ENCODE measurements around the gene CTSD.

CTSD gene

GRCh38 chr11:1803246-1803645, 39.5 kb upstream of the CTSD start:
- in situ Hi-C loops (cut with MboI; ENCODE audit: low pct_unique_long_range_greater_than_20kb, low sequenced_read_pairs, unreplicated experiment), result no loop called here
- TF ChIP-seq CTCF (IDR thresholded peaks at IDR 0.05; ENCODE audit: extremely low read depth, insufficient read depth, missing control alignments), result no peak
- no peak for DNase-seq (ENCODE audit: low spot score)

GRCh38 chr11:1797391-1798125, 33.8 kb upstream of the CTSD start:
- no peak for DNase-seq (ENCODE audit: low spot score)
- in situ Hi-C loops (cut with MboI; ENCODE audit: low pct_unique_long_range_greater_than_20kb, low sequenced_read_pairs, unreplicated experiment), result loop anchor here (10.0 kb wide), 1 partner anchor 73 kb away; no protein-coding TSS in a partner anchor

GRCh38 chr11:1796413-1797011, 32.8 kb upstream of the CTSD start:
- TF ChIP-seq CTCF (IDR thresholded peaks at IDR 0.05; ENCODE audit: extremely low read depth, insufficient read depth, missing control alignments), result no peak
- in situ Hi-C loops (cut with MboI; ENCODE audit: low pct_unique_long_range_greater_than_20kb, low sequenced_read_pairs, unreplicated experiment), result loop anchor here (10.0 kb wide), 1 partner anchor 72 kb away; no protein-coding TSS in a partner anchor
- DNase-seq (ENCODE audit: low spot score), result no peak

More at GRCh38 chr11:1797391-1798125, 33.8 kb upstream of the CTSD start:
- no peak for TF ChIP-seq CTCF (IDR thresholded peaks at IDR 0.05; ENCODE audit: extremely low read depth, insufficient read depth, missing control alignments)

GRCh38 chr11:1793081-1793480, 29.4 kb upstream of the CTSD start:
- in situ Hi-C loops (cut with MboI; ENCODE audit: low pct_unique_long_range_greater_than_20kb, low sequenced_read_pairs, unreplicated experiment), result loop anchor here (10.0 kb wide), 1 partner anchor 68 kb away; no protein-coding TSS in a partner anchor
- DNase-seq (ENCODE audit: low spot score), result no peak

GRCh38 chr11:1792461-1792860, 28.7 kb upstream of the CTSD start:
- in situ Hi-C loops (cut with MboI; ENCODE audit: low pct_unique_long_range_greater_than_20kb, low sequenced_read_pairs, unreplicated experiment), result loop anchor here (10.0 kb wide), 1 partner anchor 68 kb away; no protein-coding TSS in a partner anchor
- no peak for TF ChIP-seq CTCF (IDR thresholded peaks at IDR 0.05; ENCODE audit: extremely low read depth, insufficient read depth, missing control alignments)
- no peak for DNase-seq (ENCODE audit: low spot score)

More at GRCh38 chr11:1793081-1793480, 29.4 kb upstream of the CTSD start:
- TF ChIP-seq CTCF (IDR thresholded peaks at IDR 0.05; ENCODE audit: extremely low read depth, insufficient read depth, missing control alignments), result no peak

- TF ChIP-seq CTCF (IDR thresholded peaks at IDR 0.05; ENCODE audit: extremely low read depth, insufficient read depth, missing control alignments), result no peak
- in situ Hi-C loops (cut with MboI; ENCODE audit: low pct_unique_long_range_greater_than_20kb, low sequenced_read_pairs, unreplicated experiment), result loop anchor here (10.0 kb wide), 1 partner anchor 67 kb away; no protein-coding TSS in a partner anchor
- DNase-seq (ENCODE audit: low spot score), result no peak
Observed at GRCh38 chr11:1791912-1792311, 28.2 kb upstream of the CTSD start.
